Esophagus muscularis mucosa (tissue), 4 donors: ENCODE measurements around the gene CLEC9A. TPM values are rescaled to one million over a fixed set of nuclear protein-coding genes. Genes with fewer than 3 reads are reported as not detected.

ENCODE experiments used
- DNase-seq: peaks from one replicate; pipeline ENCODE4 v3.0.0-alpha.2; 2017; ENCODE audit errors: extremely low spot score
- H3K27ac ChIP-seq, 4 donors: fragments of 200-600 bp; sonication (generic); replicated peaks in 1 of 4; 1 replicate in 3 of 4; 2 replicates in 1 of 4; pipeline ENCODE4 v1.5.1; 2016 to 2019; ENCODE audit warnings: mild to moderate bottlenecking in 1 of 4
- H3K27me3 ChIP-seq, 4 donors: fragments of 200-600 bp; sonication (generic); one replicate each; pipeline versions ENCODE4 v1.5.1 to v1.6.0; 2016 to 2019
- H3K36me3 ChIP-seq, 4 donors: fragments of 200-600 bp; sonication (generic); one replicate each; pipeline ENCODE4 v1.5.1; 2016 to 2019
- H3K4me1 ChIP-seq, 4 donors: fragments of 200-600 bp; sonication (generic); one replicate each; pipeline ENCODE4 v1.5.1; 2016 to 2019
- H3K4me3 ChIP-seq, 4 donors: fragments of 200-600 bp; sonication (generic); 1 replicate in 2 of 4; 2 replicates in 2 of 4; pipeline ENCODE4 v1.5.1; 2016 to 2019; ENCODE audit warnings: mild to moderate bottlenecking in 4 of 4, moderate library complexity in 1 of 4
- H3K9me3 ChIP-seq, 4 donors: fragments of 200-600 bp; sonication (generic); 1 replicate in 3 of 4; 2 replicates in 1 of 4; pipeline ENCODE4 v1.5.1; 2016 to 2019
- CTCF ChIP-seq, 3 experiments: fragments of 200-600 bp in 2 of 3; fragments of 450-650 bp in 1 of 3; sonication (generic) in 2 of 3; IDR thresholded peaks; one replicate each; pipeline ENCODE4 v1.5.1; 2017 to 2019; ENCODE audit warnings: antibody characterized with exemption in 3 of 3, mild to moderate bottlenecking in 2 of 3, moderate library complexity in 1 of 3
- EP300 ChIP-seq: sonication (generic); formaldehyde crosslinking; IDR thresholded peaks from one replicate; pipeline ENCODE4 v1.6.1; 2017; ENCODE audit warnings: antibody characterized with exemption
- POLR2A ChIP-seq: fragments of 450-650 bp; IDR thresholded peaks from one replicate; pipeline ENCODE4 v1.6.1; 2017; ENCODE audit warnings: antibody characterized with exemption, moderate library complexity, mild to moderate bottlenecking, low read depth
- POLR2AphosphoS5 ChIP-seq, 2 donors: sonication (generic); formaldehyde crosslinking; IDR thresholded peaks; one replicate each; pipeline ENCODE4 v1.6.1; 2017; ENCODE audit warnings: antibody characterized with exemption in 2 of 2
- WGBS: methylation state at CpG from one replicate; pipeline ENCODE4 v1.1.5; 2018; 5-methylcytosine and 5-hydroxymethylcytosine counted together
- intact Hi-C: fragments of 100-400 bp; cut with DNase I; formaldehyde crosslinking; loops from one replicate; pipeline ENCODE4 v1.15.1; 2023
- total RNA-seq, 4 donors: library from RNA; depleted of rRNA; stranded (reverse); fragments of >200 nt; gene quantifications; one replicate each; pipeline versions ENCODE4 v1.1.0 to v1.2.1, GENCODE V29; 2016

Gene CLEC9A
- total RNA-seq, 4 donors from 2014 or later = 0.17 TPM; not detected in 3

GRCh38 chr12:10102322-10102721, 71.8 kb downstream of the CLEC9A start:
- TF ChIP-seq POLR2AphosphoS5 (IDR thresholded peaks at IDR 0.05) (no peak), EP300 (no peak), POLR2A (no peak), CTCF (IDR thresholded peaks at IDR 0.05) (no peak)
- DNase-seq = no peak

GRCh38 chr12:10110256-10110844, 79.9 kb downstream of the CLEC9A start:
- intact Hi-C loops = no loop called here
- no peak for DNase-seq
- Histone ChIP-seq H3K27ac (no peak overlapping the region), H3K4me3 (no peak overlapping the region), H3K4me1 (no peaks in the 10 kb centered on the region), H3K27me3 (no peaks in the 10 kb centered on the region), H3K9me3 (peaks cover 0 to 6% (median 0%) of the 10 kb centered on the region in 4 donors), H3K36me3 (no peaks in the 10 kb centered on the region)
- WGBS = 87% methylated on average over 2 of the region's 2 CpGs
- TF ChIP-seq POLR2A (no peak), POLR2AphosphoS5 (IDR thresholded peaks at IDR 0.05) (no peak), EP300 (no peak), CTCF (IDR thresholded peaks at IDR 0.05) (no peak)

More at GRCh38 chr12:10102322-10102721, 71.8 kb downstream of the CLEC9A start:
- H3K27ac ChIP-seq = no peak overlapping the region
- H3K4me3 ChIP-seq = no peak overlapping the region
- H3K9me3 ChIP-seq = no peaks in the 10 kb centered on the region
- intact Hi-C loops = no loop called here
- H3K4me1 ChIP-seq = peaks cover 7 to 37% (median 34%) of the 10 kb centered on the region in 4 donors
- H3K36me3 ChIP-seq = no peaks in the 10 kb centered on the region
- H3K27me3 ChIP-seq = no peaks in the 10 kb centered on the region
- 76% methylated on average over 2 of the region's 2 CpGs for WGBS

GRCh38 chr12:10111451-10111850, 81.0 kb downstream of the CLEC9A start:
- Histone ChIP-seq H3K4me3 (no peak overlapping the region), H3K4me1 (no peaks in the 10 kb centered on the region), H3K27ac (no peak overlapping the region), H3K36me3 (no peaks in the 10 kb centered on the region), H3K27me3 (no peaks in the 10 kb centered on the region), H3K9me3 (peaks cover 0 to 6% (median 0%) of the 10 kb centered on the region in 4 donors)
- 91% methylated on average over 38 of the region's 38 CpGs for WGBS
- TF ChIP-seq CTCF (IDR thresholded peaks at IDR 0.05) (no peak), POLR2A (no peak), POLR2AphosphoS5 (IDR thresholded peaks at IDR 0.05) (no peak), EP300 (no peak)
- intact Hi-C loops = no loop called here
- DNase-seq = no peak

- Histone ChIP-seq H3K4me1 (no peaks in the 10 kb centered on the region), H3K4me3 (no peak overlapping the region), H3K9me3 (peaks cover 0 to 6% (median 0%) of the 10 kb centered on the region in 4 donors), H3K27me3 (no peaks in the 10 kb centered on the region), H3K27ac (no peak overlapping the region), H3K36me3 (no peaks in the 10 kb centered on the region)
- intact Hi-C loops = no loop called here
- WGBS = 79% methylated on average over 1 of the region's 1 CpG
- TF ChIP-seq EP300 = no peak
- no peak for TF ChIP-seq POLR2A
- no peak for TF ChIP-seq POLR2AphosphoS5 (IDR thresholded peaks at IDR 0.05)
- TF ChIP-seq CTCF (IDR thresholded peaks at IDR 0.05) = no peak
- DNase-seq = no peak
Measured at GRCh38 chr12:10113075-10113474, 82.6 kb downstream of the CLEC9A start.

- intact Hi-C loops = no loop called here
- H3K9me3 ChIP-seq = peaks cover 0 to 6% (median 0%) of the 10 kb centered on the region in 4 donors
- no peaks in the 10 kb centered on the region for H3K4me1 ChIP-seq
- no peak for DNase-seq
- H3K27me3 ChIP-seq = no peaks in the 10 kb centered on the region
- 64% methylated on average over 1 of the region's 1 CpG for WGBS
- H3K4me3 ChIP-seq = no peak overlapping the region
- H3K36me3 ChIP-seq = no peaks in the 10 kb centered on the region
- TF ChIP-seq POLR2A (no peak), EP300 (no peak), POLR2AphosphoS5 (IDR thresholded peaks at IDR 0.05) (no peak), CTCF (IDR thresholded peaks at IDR 0.05) (no peak)
- H3K27ac ChIP-seq = no peak overlapping the region
Measured at GRCh38 chr12:10113920-10114319, 83.4 kb downstream of the CLEC9A start.
